AG04450 (cell line): ENCODE results near the gene IFT122. TPM values are rescaled to one million over a fixed set of nuclear protein-coding genes. Genes with fewer than 3 reads are reported as not detected.

ENCODE experiments used
- CTCF ChIA-PET: fragments of 300-600, 350-600 bp; formaldehyde crosslinking; extraction: SDS; loops from one replicate; lab custom pipeline; 2022; ENCODE audit warnings: antibody characterized with exemption, inconsistent platforms; lab: Charles Lee
- POLR2A ChIA-PET: fragments of 350-600 bp; formaldehyde crosslinking; extraction: SDS; loops from one replicate; lab custom pipeline; 2021; ENCODE audit warnings: antibody characterized with exemption, inconsistent platforms; lab: Yijun Ruan, JAX
- DNase-seq: peaks from one replicate; pipeline ENCODE4 v3.0.0-alpha.2; 2011; ENCODE audit warnings: low read depth, low spot score
- H3K27ac ChIP-seq: one replicate; pipeline ENCODE4 v1.5.1; 2012; ENCODE audit warnings: low read depth, low read length, control low read depth
- H3K27me3 ChIP-seq: one replicate; pipeline ENCODE4 v1.6.0; 2012; ENCODE audit warnings: low read length; ENCODE audit not compliant: control insufficient read depth, insufficient read depth
- H3K4me3 ChIP-seq: 2 replicates; pipeline ENCODE4 v1.5.1; 2011; ENCODE audit warnings: mild to moderate bottlenecking, low read depth, low read length, control low read depth
- H3K9me3 ChIP-seq: 2 replicates; pipeline ENCODE4 v1.5.1; 2012; ENCODE audit warnings: low read length; ENCODE audit not compliant: control insufficient read depth, insufficient read depth
- CTCF ChIP-seq: IDR thresholded peaks from 2 replicates; pipeline ENCODE4 v1.5.1; 2011; ENCODE audit warnings: low read depth, low read length, control low read depth, inconsistent platforms
- polyA plus RNA-seq: library from polyadenylated mRNA; depleted of rRNA; stranded (reverse); fragments of >200 nt; gene quantifications from 2 replicates; pipeline ENCODE4 v1.2.3, GENCODE V29; 2011

The IFT122 gene
- polyA plus RNA-seq, 1 experiment: 14.3 TPM

GRCh38 chr3:129413687-129414506, 26.1 kb upstream of the IFT122 start:
- peak overlapping the region; percentile 96 for H3K27ac ChIP-seq

GRCh38 chr3:129415378-129415777, 24.6 kb upstream of the IFT122 start:
- POLR2A ChIA-PET: no interaction called here
- Histone ChIP-seq H3K9me3 (no peaks in the 10 kb centered on the region), H3K4me3 (no peak overlapping the region), H3K27ac (no peak overlapping the region), H3K27me3 (no peaks in the 10 kb centered on the region)
- CTCF ChIA-PET: interaction anchor here (3.7 kb wide), 1 partner anchor 32 kb away, joined by 20 read pairs; no protein-coding TSS in a partner anchor
- DNase-seq: no peak
- TF ChIP-seq CTCF: no peak

More at GRCh38 chr3:129413687-129414506, 26.1 kb upstream of the IFT122 start:
- DNase-seq: peak; percentile 88
- CTCF ChIA-PET: interaction anchor here (1.3 to 3.7 kb wide), 2 partner anchors 9 to 31 kb away, joined by 3 to 20 read pairs; no protein-coding TSS in a partner anchor
- POLR2A ChIA-PET: interaction anchor here (0.9 to 1.9 kb wide), 5 partner anchors 9 to 26 kb away, joined by 3 to 7 read pairs (median 5); partner anchors contain the start of genes EFCAB12, IFT122 and MBD4
- Histone ChIP-seq H3K4me3 (no peak overlapping the region), H3K9me3 (no peaks in the 10 kb centered on the region), H3K27me3 (no peaks in the 10 kb centered on the region)
- no peak for TF ChIP-seq CTCF

- CTCF ChIA-PET: no interaction called here
- POLR2A ChIA-PET: no interaction called here
Measured at GRCh38 chr3:129415830-129416229, 24.2 kb upstream of the IFT122 start.

GRCh38 chr3:129416415-129416814, 23.6 kb upstream of the IFT122 start:
- DNase-seq: no peak
- Histone ChIP-seq H3K27me3 (no peaks in the 10 kb centered on the region), H3K4me3 (no peak overlapping the region), H3K9me3 (peaks cover 5% of the 10 kb centered on the region), H3K27ac (no peak overlapping the region)
- no peak for TF ChIP-seq CTCF
- ChIA-PET POLR2A (no interaction called here), CTCF (no interaction called here)

More at GRCh38 chr3:129415830-129416229, 24.2 kb upstream of the IFT122 start:
- TF ChIP-seq CTCF: no peak
- H3K27me3 ChIP-seq: no peaks in the 10 kb centered on the region
- no peaks in the 10 kb centered on the region for H3K9me3 ChIP-seq
- no peak for DNase-seq
- H3K4me3 ChIP-seq: no peak overlapping the region
- H3K27ac ChIP-seq: no peak overlapping the region

GRCh38 chr3:129417326-129417725, 22.7 kb upstream of the IFT122 start:
- ChIA-PET CTCF (interaction anchor here (0.6 kb wide), 1 partner anchor 69 kb away, joined by 3 read pairs; no protein-coding TSS in a partner anchor), POLR2A (no interaction called here)
- no peak for TF ChIP-seq CTCF
- DNase-seq: no peak
- peaks cover 6% of the 10 kb centered on the region for H3K9me3 ChIP-seq
- H3K27ac ChIP-seq: peak overlapping the region; percentile 42
- no peaks in the 10 kb centered on the region for H3K27me3 ChIP-seq
- no peak overlapping the region for H3K4me3 ChIP-seq
